Esophagus muscularis mucosa (tissue), 4 donors: ENCODE data around the gene USP49. TPM values are rescaled to one million over a fixed set of nuclear protein-coding genes. Genes with fewer than 3 reads are reported as not detected.

Experiments used
- DNase-seq: peaks from one replicate; pipeline ENCODE4 v3.0.0-alpha.2; 2017; ENCODE audit errors: extremely low spot score
- H3K27ac ChIP-seq, 4 donors: fragments of 200-600 bp; sonication (generic); replicated peaks in 1 of 4; 1 replicate in 3 of 4; 2 replicates in 1 of 4; pipeline ENCODE4 v1.5.1; 2016 to 2019; ENCODE audit warnings: mild to moderate bottlenecking in 1 of 4
- H3K27me3 ChIP-seq, 4 donors: fragments of 200-600 bp; sonication (generic); one replicate each; pipeline versions ENCODE4 v1.5.1 to v1.6.0; 2016 to 2019
- H3K36me3 ChIP-seq, 4 donors: fragments of 200-600 bp; sonication (generic); one replicate each; pipeline ENCODE4 v1.5.1; 2016 to 2019
- H3K4me1 ChIP-seq, 4 donors: fragments of 200-600 bp; sonication (generic); one replicate each; pipeline ENCODE4 v1.5.1; 2016 to 2019
- H3K4me3 ChIP-seq, 4 donors: fragments of 200-600 bp; sonication (generic); 1 replicate in 2 of 4; 2 replicates in 2 of 4; pipeline ENCODE4 v1.5.1; 2016 to 2019; ENCODE audit warnings: mild to moderate bottlenecking in 4 of 4, moderate library complexity in 1 of 4
- H3K9me3 ChIP-seq, 4 donors: fragments of 200-600 bp; sonication (generic); 1 replicate in 3 of 4; 2 replicates in 1 of 4; pipeline ENCODE4 v1.5.1; 2016 to 2019
- EP300 ChIP-seq: sonication (generic); formaldehyde crosslinking; IDR thresholded peaks from one replicate; pipeline ENCODE4 v1.6.1; 2017; ENCODE audit warnings: antibody characterized with exemption
- POLR2A ChIP-seq: fragments of 450-650 bp; IDR thresholded peaks from one replicate; pipeline ENCODE4 v1.6.1; 2017; ENCODE audit warnings: antibody characterized with exemption, moderate library complexity, mild to moderate bottlenecking, low read depth
- POLR2AphosphoS5 ChIP-seq, 2 donors: sonication (generic); formaldehyde crosslinking; IDR thresholded peaks; one replicate each; pipeline ENCODE4 v1.6.1; 2017; ENCODE audit warnings: antibody characterized with exemption in 2 of 2
- WGBS: methylation state at CpG from one replicate; pipeline ENCODE4 v1.1.5; 2018; 5-methylcytosine and 5-hydroxymethylcytosine counted together
- intact Hi-C: fragments of 100-400 bp; cut with DNase I; formaldehyde crosslinking; loops from one replicate; pipeline ENCODE4 v1.15.1; 2023
- total RNA-seq, 4 donors: library from RNA; depleted of rRNA; stranded (reverse); fragments of >200 nt; gene quantifications; one replicate each; pipeline versions ENCODE4 v1.1.0 to v1.2.1, GENCODE V29; 2016
- TF ChIP-seq, protein P1 (sequence below), 3 experiments: fragments of 200-600 bp in 2 of 3; fragments of 450-650 bp in 1 of 3; sonication (generic) in 2 of 3; IDR thresholded peaks; one replicate each; pipeline ENCODE4 v1.5.1; 2017 to 2019; ENCODE audit warnings: antibody characterized with exemption in 3 of 3, mild to moderate bottlenecking in 2 of 3, moderate library complexity in 1 of 3

USP49 gene
- total RNA-seq, 4 donors from 2014 or later = 1.3 to 2.5 (median 2.3) TPM

DNA sequence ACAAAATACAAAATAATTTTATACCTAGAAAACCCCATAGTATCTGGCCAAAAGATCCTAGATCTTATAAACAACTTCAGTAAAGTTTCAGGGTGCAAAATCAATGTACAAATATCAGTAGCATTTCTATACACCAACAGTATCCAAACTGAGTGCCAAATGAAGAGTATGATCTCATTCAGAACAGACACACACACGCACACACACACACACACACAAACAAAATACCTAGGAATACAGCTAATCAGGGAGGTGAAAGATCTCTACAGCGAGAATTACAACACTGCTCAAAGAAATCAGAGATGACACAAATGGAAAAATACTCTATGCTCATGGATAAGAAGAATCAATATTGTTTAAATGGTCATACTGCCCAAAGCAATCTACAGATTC lies 58.5 kb downstream of the USP49 start:
- no peak for TF ChIP-seq EP300
- TF ChIP-seq, protein P1, sequence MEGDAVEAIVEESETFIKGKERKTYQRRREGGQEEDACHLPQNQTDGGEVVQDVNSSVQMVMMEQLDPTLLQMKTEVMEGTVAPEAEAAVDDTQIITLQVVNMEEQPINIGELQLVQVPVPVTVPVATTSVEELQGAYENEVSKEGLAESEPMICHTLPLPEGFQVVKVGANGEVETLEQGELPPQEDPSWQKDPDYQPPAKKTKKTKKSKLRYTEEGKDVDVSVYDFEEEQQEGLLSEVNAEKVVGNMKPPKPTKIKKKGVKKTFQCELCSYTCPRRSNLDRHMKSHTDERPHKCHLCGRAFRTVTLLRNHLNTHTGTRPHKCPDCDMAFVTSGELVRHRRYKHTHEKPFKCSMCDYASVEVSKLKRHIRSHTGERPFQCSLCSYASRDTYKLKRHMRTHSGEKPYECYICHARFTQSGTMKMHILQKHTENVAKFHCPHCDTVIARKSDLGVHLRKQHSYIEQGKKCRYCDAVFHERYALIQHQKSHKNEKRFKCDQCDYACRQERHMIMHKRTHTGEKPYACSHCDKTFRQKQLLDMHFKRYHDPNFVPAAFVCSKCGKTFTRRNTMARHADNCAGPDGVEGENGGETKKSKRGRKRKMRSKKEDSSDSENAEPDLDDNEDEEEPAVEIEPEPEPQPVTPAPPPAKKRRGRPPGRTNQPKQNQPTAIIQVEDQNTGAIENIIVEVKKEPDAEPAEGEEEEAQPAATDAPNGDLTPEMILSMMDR (IDR thresholded peaks at IDR 0.05) = no peak
- TF ChIP-seq POLR2AphosphoS5 (IDR thresholded peaks at IDR 0.05) = no peak
- no peak for TF ChIP-seq POLR2A
- Histone ChIP-seq H3K9me3 (no peaks in the 10 kb centered on the region), H3K27me3 (no peaks in the 10 kb centered on the region), H3K36me3 (no peaks in the 10 kb centered on the region), H3K27ac (no peak overlapping the region), H3K4me3 (no peak overlapping the region), H3K4me1 (no peaks in the 10 kb centered on the region)
- WGBS = 98% methylated on average over 2 of the region's 2 CpGs
- DNase-seq = no peak
- intact Hi-C loops = no loop called here

DNA sequence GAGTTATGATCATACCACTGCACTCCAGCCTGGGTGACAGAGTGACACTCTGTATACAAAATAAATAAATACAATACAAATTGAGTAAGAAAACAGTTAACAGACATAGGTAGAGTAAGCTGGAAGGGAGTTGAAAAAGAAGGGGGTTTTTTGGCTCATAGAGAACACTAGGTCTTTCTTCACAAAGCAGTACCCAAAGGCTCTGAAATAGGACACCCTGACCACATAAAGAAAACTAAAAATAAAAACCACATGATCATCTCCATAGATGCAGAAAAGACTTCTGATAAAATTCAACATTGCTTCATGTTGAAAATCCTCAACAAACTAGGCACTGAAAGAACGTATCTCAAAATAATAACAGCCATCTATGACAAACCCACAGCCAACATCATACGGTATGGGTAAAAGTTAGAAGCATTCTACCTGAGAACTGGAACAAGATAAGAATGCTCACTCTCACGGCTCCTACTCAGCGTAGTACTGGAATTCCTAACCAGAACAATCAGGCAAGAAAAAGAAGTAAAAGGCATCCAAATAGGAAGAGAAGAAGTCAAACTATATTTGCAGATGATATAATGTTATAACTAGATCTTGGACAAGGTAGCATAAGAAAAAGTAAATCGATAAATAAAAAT lies 59.0 kb downstream of the USP49 start:
- DNase-seq = no peak
- TF ChIP-seq POLR2AphosphoS5 (IDR thresholded peaks at IDR 0.05) = no peak
- H3K27me3 ChIP-seq = no peaks in the 10 kb centered on the region
- H3K9me3 ChIP-seq = no peaks in the 10 kb centered on the region
- no peaks in the 10 kb centered on the region for H3K4me1 ChIP-seq
- WGBS = 94% methylated on average over 5 of the region's 5 CpGs
- H3K4me3 ChIP-seq = no peak overlapping the region
- H3K27ac ChIP-seq = no peak overlapping the region
- intact Hi-C loops = no loop called here
- no peaks in the 10 kb centered on the region for H3K36me3 ChIP-seq

- H3K27me3 ChIP-seq = no peaks in the 10 kb centered on the region
- no peak overlapping the region for H3K27ac ChIP-seq
- TF ChIP-seq EP300 (no peak), POLR2A (no peak)
- TF ChIP-seq, protein P1 (IDR thresholded peaks at IDR 0.05) = no peak
- H3K36me3 ChIP-seq = no peaks in the 10 kb centered on the region
- DNase-seq = no peak
- no peaks in the 10 kb centered on the region for H3K4me1 ChIP-seq
- no peak overlapping the region for H3K4me3 ChIP-seq
- 85% methylated on average over 3 of the region's 3 CpGs for WGBS
- intact Hi-C loops = no loop called here
- H3K9me3 ChIP-seq = no peaks in the 10 kb centered on the region
Measured at GRCh38 chr6:41832263-41832662, 62.9 kb downstream of the USP49 start.

GRCh38 chr6:41826343-41827022 lies 68.7 kb downstream of the USP49 start:
- Histone ChIP-seq H3K4me1 (no peaks in the 10 kb centered on the region), H3K9me3 (no peaks in the 10 kb centered on the region), H3K4me3 (no peak overlapping the region), H3K27ac (no peak overlapping the region), H3K27me3 (no peaks in the 10 kb centered on the region), H3K36me3 (peaks cover 0 to 5% (median 0%) of the 10 kb centered on the region in 4 donors)
- no peak for DNase-seq
- TF ChIP-seq POLR2AphosphoS5 (IDR thresholded peaks at IDR 0.05) (no peak), POLR2A (no peak), EP300 (no peak)
- TF ChIP-seq, protein P1 (IDR thresholded peaks at IDR 0.05) = no peak
- intact Hi-C loops = no loop called here
- WGBS = 95% methylated on average over 2 of the region's 2 CpGs

GRCh38 chr6:41824571-41825569 lies 70.3 kb downstream of the USP49 start:
- Histone ChIP-seq H3K4me3 (no peak overlapping the region), H3K4me1 (no peaks in the 10 kb centered on the region), H3K9me3 (no peaks in the 10 kb centered on the region), H3K36me3 (peaks cover 0 to 5% (median 0%) of the 10 kb centered on the region in 4 donors), H3K27me3 (no peaks in the 10 kb centered on the region), H3K27ac (no peak overlapping the region)
- intact Hi-C loops = no loop called here
- TF ChIP-seq POLR2A (no peak), EP300 (no peak), POLR2AphosphoS5 (IDR thresholded peaks at IDR 0.05) (no peak)
- TF ChIP-seq, protein P1 (IDR thresholded peaks at IDR 0.05) = no peak
- WGBS = 87% methylated on average over 13 of the region's 13 CpGs
- no peak for DNase-seq
